SJSA1 (cell line): ENCODE results near the gene ISCA2. TPM values are rescaled to one million over a fixed set of nuclear protein-coding genes. Genes with fewer than 3 reads are reported as not detected.

Experiments used
- DNase-seq, 2 experiments: peaks; one replicate each; pipeline ENCODE4 v3.0.0-alpha.2; 2015 to 2020; ENCODE audit warnings: low spot score in 2 of 2, low read depth in 1 of 2
- H3K27ac ChIP-seq: fragments of 250-450 bp; sonication (Bioruptor Pico); 2 replicates; pipeline ENCODE4 v1.5.1; 2020; ENCODE audit warnings: mild to moderate bottlenecking, moderate library complexity
- H3K27me3 ChIP-seq: fragments of 250-450 bp; sonication (Bioruptor Pico); replicated peaks from 2 replicates; pipeline ENCODE4 v1.5.1; 2020; ENCODE audit warnings: mild to moderate bottlenecking, moderate library complexity
- H3K36me3 ChIP-seq: fragments of 250-450 bp; sonication (Bioruptor Pico); 2 replicates; pipeline ENCODE4 v1.5.1; 2020; ENCODE audit warnings: mild to moderate bottlenecking
- H3K4me1 ChIP-seq: fragments of 250-450 bp; sonication (Bioruptor Pico); replicated peaks from 2 replicates; pipeline ENCODE4 v1.6.1; 2021; ENCODE audit warnings: mild to moderate bottlenecking
- H3K4me3 ChIP-seq: fragments of 250-450 bp; sonication (Bioruptor Pico); 2 replicates; pipeline ENCODE4 v1.5.1; 2020; ENCODE audit warnings: mild to moderate bottlenecking
- H3K9me3 ChIP-seq: fragments of 250-450 bp; sonication (Bioruptor Pico); replicated peaks from 2 replicates; pipeline ENCODE4 v1.5.1; 2020; ENCODE audit warnings: mild to moderate bottlenecking
- total RNA-seq: library from RNA; depleted of rRNA; stranded (reverse); fragments of >200 nt; shearing (Covaris generic); gene quantifications from 2 replicates; pipeline ENCODE4 v1.2.3, GENCODE V29; 2014

ISCA2 gene
- total RNA-seq, 1 experiment from 2014 or later = 29.5 TPM

DNA sequence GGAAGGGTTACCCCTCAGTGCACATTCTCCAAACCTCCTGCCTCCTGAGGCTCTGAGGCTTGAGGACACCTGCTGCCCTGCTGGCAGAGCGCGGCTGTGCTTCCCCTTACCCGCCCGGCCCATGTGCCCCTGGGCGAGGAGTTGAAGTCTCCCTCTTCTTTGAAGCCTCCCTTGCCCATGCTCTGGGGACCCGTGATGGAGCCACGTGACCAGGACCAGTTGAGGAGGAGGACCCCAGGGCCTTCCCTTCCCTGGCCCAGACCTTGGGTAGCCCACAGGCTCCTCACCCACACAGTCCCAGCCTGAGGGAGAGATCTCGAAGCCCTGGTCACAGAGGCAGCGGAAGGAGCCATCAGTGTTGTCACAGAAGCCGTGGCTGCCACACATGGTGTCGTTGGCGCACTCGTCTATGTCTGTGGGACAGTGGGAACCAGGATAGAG is 12.9 kb downstream of the ISCA2 start:
- Histone ChIP-seq H3K4me3 (no peak overlapping the region), H3K4me1 (peaks cover 4% of the 10 kb centered on the region), H3K27ac (no peak overlapping the region), H3K27me3 (no peaks in the 10 kb centered on the region), H3K36me3 (no peaks in the 10 kb centered on the region), H3K9me3 (no peaks in the 10 kb centered on the region)
- DNase-seq = peak in 1 of 2 experiments; percentile 32

DNA sequence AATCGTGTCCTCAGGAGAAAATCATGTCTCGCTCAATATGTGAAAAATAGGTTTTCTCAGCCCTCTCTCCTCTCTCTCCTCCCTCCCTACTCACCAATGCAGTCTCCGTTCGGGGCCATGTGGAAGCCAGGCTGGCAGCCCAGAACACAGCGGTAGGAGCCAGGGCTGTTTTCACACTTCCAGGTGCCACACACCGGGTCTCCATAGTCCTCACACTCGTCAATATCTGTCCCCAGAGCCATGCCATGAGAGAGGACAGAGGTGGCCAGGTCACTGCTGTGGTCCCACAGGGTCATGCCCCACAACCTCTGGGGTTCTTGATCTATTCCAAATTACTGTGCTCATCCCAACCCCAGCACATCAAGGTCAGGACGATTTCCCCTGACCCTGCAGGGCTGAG is 13.5 kb downstream of the ISCA2 start:
- no peaks in the 10 kb centered on the region for H3K9me3 ChIP-seq
- H3K27ac ChIP-seq = no peak overlapping the region
- no peak overlapping the region for H3K4me3 ChIP-seq
- no peaks in the 10 kb centered on the region for H3K27me3 ChIP-seq
- peaks cover 4% of the 10 kb centered on the region for H3K4me1 ChIP-seq
- H3K36me3 ChIP-seq = no peaks in the 10 kb centered on the region
- peak in 1 of 2 experiments; percentile 20 for DNase-seq

DNA sequence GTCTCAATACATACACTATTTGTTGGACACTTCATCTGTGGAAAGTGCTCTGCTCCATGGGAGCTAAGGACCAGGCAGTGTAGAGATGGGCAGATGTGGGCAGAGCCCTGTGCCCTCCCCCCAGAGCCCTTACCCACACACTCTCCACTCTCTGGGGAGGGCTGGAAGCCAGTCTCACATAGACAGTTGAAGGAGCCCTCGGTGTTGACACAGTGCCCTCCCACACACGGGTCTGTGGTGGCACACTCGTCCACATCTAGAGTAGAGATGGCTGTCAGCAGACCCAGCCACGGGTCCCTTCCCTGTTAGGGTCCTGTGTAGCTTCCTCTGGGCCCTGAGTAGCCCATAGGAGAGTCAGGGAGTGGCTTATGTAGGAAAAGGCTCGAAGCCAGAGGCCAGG is 14.3 kb downstream of the ISCA2 start:
- Histone ChIP-seq H3K4me3 (no peak overlapping the region), H3K27ac (no peak overlapping the region), H3K9me3 (no peaks in the 10 kb centered on the region), H3K27me3 (no peaks in the 10 kb centered on the region), H3K36me3 (no peaks in the 10 kb centered on the region), H3K4me1 (peaks cover 7% of the 10 kb centered on the region)
- DNase-seq = no peak

DNA sequence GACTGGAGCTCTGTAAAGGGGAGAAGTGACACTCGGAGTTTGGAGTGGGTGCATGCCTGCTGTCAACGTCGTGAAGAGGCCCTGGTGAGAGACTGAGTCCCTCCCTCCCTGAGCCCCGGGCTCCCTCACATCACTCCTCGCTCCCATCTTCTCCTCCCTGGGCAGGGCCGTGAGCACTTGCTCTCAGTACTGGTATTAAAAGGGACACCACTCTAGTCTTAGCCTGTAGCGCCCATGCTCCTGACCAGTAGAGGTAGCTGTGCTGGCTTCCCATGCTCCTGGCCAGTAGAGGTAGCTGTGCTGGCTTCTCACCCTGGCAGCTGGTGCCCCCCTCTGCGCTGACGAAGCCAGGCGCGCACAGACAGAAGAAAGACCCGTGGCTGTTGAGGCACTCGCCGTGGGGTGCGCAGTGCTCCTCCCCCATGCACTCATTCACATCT is 14.7 kb downstream of the ISCA2 start:
- DNase-seq = no peak
- Histone ChIP-seq H3K36me3 (no peaks in the 10 kb centered on the region), H3K4me1 (peaks cover 7% of the 10 kb centered on the region), H3K4me3 (no peak overlapping the region), H3K9me3 (no peaks in the 10 kb centered on the region), H3K27me3 (no peaks in the 10 kb centered on the region), H3K27ac (no peak overlapping the region)

DNA sequence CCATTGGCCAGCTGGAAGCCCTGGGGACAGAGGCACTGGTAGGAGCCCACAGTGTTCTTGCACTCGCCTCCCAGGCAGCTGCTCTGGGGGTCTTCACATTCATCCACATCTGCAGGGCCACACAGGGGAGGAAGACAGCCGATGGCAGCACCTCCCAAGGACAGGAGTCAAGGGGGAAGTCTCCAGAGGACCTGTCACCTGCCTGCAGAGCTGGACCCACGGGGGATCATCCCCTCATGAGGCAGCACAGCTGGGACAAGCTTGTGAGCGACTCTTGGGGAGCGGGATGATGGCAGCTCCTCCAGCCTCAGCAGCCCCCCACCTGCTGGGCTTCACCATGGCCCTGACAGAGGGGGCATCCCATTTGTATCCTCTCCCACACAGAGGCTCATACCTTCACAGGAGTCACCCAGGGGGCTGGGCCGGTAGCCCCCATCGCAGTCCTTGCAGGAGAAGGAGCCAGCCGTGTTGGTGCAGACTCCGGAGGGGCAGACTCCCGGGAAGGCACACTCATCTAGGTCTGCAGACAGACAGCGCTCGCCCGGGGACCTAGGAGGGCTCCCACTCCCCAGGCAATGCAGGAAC is 15.4 kb downstream of the ISCA2 start:
- Histone ChIP-seq H3K27me3 (no peaks in the 10 kb centered on the region), H3K27ac (no peak overlapping the region), H3K9me3 (no peaks in the 10 kb centered on the region), H3K4me1 (peaks cover 9% of the 10 kb centered on the region), H3K4me3 (no peak overlapping the region), H3K36me3 (no peaks in the 10 kb centered on the region)
- DNase-seq = no peak

DNA sequence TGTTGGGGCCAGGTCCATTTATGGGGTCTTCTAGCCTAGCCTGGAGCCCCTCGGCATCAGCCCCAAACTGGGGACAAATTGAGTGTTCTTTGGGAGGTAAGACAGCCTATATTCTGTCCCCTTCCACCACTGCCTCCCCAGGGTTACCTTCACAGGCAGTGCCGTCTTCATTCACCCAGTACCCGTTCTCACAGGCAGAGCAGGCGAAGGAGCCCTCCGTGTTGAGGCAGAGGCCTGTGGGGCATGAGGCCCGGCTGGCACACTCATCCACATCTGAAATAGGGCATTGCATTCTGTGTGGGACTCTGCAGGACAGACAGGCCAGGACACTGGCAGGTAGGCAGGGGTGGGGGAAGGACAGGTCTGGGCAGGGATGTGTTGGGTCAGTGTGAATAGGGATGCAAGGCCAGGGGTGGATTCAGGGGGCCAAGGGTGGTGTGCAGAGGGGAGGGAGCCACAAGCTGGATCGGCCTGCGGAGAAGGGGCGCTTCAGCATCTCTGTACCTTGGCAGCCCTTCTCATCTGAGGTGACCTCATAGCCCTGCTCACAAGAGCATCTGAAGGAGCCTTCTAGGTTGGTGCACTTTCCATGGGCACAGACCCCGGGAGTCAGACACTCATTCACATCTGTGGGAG is 16.1 kb downstream of the ISCA2 start:
- no peaks in the 10 kb centered on the region for H3K27me3 ChIP-seq
- H3K27ac ChIP-seq = no peak overlapping the region
- no peaks in the 10 kb centered on the region for H3K36me3 ChIP-seq

DNA sequence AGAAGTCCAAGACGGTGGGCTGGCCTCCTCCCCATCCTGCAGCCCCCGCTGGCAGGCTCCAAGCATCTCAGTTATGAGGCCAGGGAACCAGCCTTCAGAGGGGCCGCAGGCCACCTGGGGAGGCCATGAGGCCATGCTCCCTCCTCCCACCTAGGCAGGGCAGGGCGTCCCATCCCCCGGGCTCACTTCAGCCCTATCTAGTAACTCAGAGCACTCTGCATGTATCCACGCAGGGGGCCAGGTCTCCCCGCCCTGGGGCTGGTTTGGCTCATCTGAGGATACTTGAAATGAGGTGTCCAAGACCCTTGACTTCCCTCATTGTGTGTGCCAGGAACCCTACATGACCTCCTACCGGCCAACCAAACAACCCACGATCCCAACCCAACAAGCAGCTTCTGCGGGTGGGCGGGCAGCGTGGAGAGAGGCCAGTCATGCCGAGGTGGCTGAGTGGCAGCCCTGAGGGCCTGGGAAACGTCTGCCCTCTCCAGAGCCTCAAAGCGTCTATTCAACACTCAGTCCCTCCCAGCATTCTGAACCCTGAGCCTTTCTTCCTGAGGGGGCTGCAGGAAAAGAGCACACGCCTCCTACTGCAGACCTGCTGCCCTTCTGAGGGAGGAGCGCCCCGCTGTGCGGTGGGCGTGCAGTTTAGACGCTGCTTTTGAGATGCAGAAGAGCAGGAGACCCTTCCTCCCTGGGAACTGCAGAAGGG is 16.8 kb downstream of the ISCA2 start:
- H3K27me3 ChIP-seq = no peaks in the 10 kb centered on the region
- DNase-seq = no peak
- no peak overlapping the region for H3K4me3 ChIP-seq
- H3K9me3 ChIP-seq = no peaks in the 10 kb centered on the region
- H3K4me1 ChIP-seq = peaks cover 20% of the 10 kb centered on the region
- H3K36me3 ChIP-seq = no peaks in the 10 kb centered on the region
- no peak overlapping the region for H3K27ac ChIP-seq

More for the DNA sequence above, 16.1 kb downstream of the ISCA2 start:
- no peak overlapping the region for H3K4me3 ChIP-seq
- DNase-seq = no peak
- H3K4me1 ChIP-seq = peaks cover 16% of the 10 kb centered on the region
- H3K9me3 ChIP-seq = no peaks in the 10 kb centered on the region

DNA sequence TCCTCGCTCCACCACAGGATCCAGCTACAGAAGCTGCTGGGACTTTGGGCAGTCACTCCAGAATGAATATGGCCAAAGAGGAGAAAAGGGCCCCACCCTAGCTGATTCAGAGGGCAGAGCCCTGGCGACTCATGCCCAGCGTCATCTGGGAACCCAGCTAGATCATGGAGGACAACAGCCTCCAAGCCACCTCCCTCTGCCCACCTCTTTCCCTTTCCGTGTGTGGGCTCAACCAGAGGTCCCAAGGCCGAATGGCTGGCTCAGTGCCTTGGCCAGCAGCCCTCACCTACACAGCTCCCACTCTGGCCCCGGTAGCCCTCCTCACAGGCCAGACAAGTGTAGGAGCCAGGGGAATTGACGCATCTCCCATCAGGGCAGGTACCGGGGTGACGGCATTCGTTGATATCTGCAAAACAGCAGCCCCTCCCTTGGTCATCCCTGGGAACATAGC is 17.4 kb downstream of the ISCA2 start:
- Histone ChIP-seq H3K27ac (no peak overlapping the region), H3K9me3 (no peaks in the 10 kb centered on the region), H3K36me3 (no peaks in the 10 kb centered on the region), H3K4me3 (no peak overlapping the region), H3K4me1 (peaks cover 20% of the 10 kb centered on the region), H3K27me3 (no peaks in the 10 kb centered on the region)
- DNase-seq = no peak

DNA sequence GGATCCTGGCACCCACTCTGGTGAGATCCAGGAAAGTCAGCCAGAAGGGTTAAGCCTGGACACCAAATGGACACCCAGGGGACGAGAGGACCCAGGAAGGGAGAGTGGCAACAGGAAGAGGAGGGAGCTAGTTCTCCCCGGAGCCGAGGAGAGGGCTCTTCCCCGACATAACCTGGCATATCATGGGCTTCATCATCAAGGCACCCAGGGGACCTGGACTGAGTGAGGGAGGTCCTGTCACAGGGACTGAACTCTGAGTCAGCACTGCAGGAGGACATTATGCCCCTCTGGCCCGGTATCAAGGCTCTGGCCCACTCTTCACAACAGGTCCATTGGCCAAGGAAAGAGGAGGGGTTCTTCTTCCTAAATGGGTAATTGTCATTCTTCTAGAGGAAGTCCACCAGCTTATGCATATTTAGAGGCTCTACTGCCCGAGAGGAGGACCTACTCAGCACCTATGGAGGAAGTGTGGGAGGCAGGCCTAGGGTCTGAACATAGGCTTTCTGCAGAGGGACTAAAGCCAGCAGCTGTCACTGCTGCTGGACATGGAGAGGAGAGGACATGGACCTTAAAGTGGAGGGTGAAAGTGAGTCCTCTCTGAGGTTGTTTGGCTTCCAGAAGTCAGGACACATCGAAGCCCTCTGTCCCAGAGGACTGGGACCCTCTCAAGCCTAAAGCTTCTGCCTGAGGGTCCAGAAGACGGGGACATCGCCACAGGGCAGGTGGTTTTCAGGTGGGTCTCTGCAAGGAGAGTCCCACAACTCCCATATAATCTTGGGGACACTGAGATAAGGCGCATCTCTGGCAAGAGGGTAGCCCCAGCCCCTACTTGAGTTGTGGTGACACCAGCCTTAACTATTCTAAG is 18.6 kb downstream of the ISCA2 start:
- Histone ChIP-seq H3K27ac (no peak overlapping the region), H3K36me3 (no peaks in the 10 kb centered on the region)

DNA sequence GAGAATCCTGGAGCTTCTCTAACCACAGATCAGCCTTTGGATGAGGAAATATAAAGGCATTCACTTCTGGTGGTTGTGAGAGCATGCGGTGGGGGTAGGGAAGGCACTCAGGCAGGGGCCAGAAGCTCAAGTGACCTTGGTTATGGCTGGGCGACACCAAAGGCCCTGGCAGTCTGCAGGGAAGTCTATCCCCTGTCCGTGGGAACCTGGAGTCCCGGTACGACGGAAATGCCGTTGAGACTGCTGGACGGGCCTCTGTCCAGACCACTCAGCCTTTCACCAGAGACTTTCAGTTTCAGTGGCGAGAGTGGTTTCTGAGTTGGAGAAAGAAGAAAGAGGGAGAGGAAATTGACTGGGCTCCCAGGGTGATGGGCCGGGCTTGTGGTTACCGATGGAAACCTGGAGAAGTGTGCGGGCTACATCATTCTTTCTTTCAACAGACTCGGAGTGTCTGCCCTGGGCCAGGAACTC is 20.9 kb downstream of the ISCA2 start:
- Histone ChIP-seq H3K9me3 (no peaks in the 10 kb centered on the region), H3K4me3 (no peak overlapping the region), H3K27ac (peak overlapping the region; percentile 69), H3K36me3 (no peaks in the 10 kb centered on the region), H3K4me1 (peaks cover 26% of the 10 kb centered on the region), H3K27me3 (no peaks in the 10 kb centered on the region)
- peak; percentile 62 to 71 for DNase-seq

More for the DNA sequence above, 18.6 kb downstream of the ISCA2 start:
- no peak for DNase-seq
- Histone ChIP-seq H3K4me3 (no peak overlapping the region), H3K27me3 (no peaks in the 10 kb centered on the region), H3K4me1 (peaks cover 26% of the 10 kb centered on the region), H3K9me3 (no peaks in the 10 kb centered on the region)

DNA sequence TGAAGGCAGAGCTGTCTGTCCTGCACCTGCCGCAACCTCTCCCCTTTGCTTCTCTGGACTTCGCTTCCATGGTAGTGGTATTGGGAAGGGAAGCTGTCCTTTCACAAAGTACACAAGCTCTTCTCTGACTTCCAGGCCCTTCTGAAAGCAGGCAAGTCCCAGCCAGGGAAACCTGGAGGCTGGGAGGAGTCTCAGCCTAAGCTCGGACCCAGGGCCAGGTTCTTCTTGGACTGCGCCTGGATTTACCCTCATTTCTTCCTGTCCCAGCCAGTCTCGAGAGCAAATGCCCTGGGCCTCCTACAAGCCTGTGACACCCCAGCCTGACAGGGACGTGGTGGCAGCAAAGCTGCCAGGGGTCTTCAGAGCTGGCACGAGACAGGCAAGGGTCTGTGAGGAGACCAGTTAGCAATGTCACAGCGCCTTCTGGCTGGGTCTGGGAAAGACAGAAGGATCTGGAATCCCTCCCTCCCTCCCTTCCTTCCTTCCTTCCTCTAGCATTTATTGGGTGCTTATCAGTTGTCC is 22.4 kb downstream of the ISCA2 start:
- Histone ChIP-seq H3K27ac (no peak overlapping the region), H3K27me3 (no peaks in the 10 kb centered on the region), H3K9me3 (no peaks in the 10 kb centered on the region), H3K4me3 (no peak overlapping the region), H3K4me1 (peaks cover 22% of the 10 kb centered on the region), H3K36me3 (no peaks in the 10 kb centered on the region)
- DNase-seq = no peak

DNA sequence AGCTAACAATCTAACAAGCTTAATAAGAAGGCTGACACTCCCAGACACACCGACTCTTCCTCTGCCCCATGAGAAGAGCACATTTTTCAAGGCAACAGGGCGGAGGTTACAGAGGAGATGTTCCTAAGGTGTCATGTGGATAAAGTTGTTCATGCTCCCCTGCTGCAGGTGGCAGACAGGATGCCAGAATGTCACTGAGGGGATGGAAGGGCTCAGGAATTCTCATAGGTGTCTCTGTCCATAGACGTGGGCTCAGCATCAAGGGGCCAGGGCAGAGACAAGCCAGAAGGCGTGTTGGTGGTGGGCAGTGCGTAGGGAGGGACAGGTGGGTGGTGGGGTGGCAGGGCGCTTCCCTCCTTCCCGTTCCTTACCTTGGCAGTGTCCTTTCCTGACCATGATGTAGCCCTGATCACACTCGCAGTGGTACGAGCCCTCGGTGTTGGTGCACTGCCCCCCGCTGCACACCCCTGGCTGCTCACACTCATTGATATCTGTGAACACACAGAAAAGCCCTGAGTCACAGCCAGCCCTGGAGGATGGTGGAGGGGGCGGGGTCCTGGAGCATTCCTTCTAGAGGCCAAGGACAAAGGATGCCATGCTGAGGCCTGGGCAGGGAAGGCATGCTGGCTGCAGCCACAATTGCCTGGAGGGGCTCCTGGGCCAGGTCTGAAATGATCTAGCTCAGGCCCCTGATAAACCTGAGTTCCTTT is 23.0 kb downstream of the ISCA2 start:
- Histone ChIP-seq H3K27me3 (no peaks in the 10 kb centered on the region), H3K4me1 (peaks cover 22% of the 10 kb centered on the region), H3K9me3 (no peaks in the 10 kb centered on the region), H3K36me3 (no peaks in the 10 kb centered on the region), H3K4me3 (no peak overlapping the region), H3K27ac (no peak overlapping the region)
- DNase-seq = peak in 1 of 2 experiments; percentile 64

DNA sequence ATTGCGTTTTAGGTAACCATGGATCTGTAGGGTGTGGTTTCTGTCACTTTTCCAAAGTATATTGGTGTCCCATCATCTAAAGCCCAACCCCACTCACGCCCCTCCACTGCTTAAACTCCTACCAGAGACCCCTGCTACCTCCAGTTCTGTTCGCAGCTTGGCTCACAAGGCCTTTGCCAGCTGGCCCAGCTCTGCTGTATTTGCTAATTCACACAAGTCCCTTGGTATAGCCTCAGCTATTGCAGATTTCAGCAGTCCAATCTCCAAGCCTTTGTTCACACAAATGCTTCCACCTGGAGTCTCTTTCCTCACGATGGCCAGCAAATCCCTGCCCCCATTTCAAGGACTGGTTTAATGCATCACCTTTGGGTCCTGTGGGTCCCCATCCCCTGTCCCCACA is 24.2 kb downstream of the ISCA2 start:
- Histone ChIP-seq H3K27ac (no peak overlapping the region), H3K4me1 (peaks cover 19% of the 10 kb centered on the region), H3K27me3 (no peaks in the 10 kb centered on the region), H3K4me3 (no peak overlapping the region), H3K9me3 (no peaks in the 10 kb centered on the region), H3K36me3 (no peaks in the 10 kb centered on the region)
- DNase-seq = no peak
